H9 (cell line): Measurements from ENCODE around the gene MED20. TPM values are rescaled to one million over a fixed set of nuclear protein-coding genes. Genes with fewer than 3 reads are reported as not detected.

ENCODE experiments used
- DNase-seq: peaks from one replicate; pipeline ENCODE4 v3.0.0-alpha.2; 2017
- H2AFZ ChIP-seq: one replicate; pipeline ENCODE4 v1.6.1; 2013; ENCODE audit warnings: mild to moderate bottlenecking, low read length, control low read depth, moderate library complexity
- H2AK5ac ChIP-seq: 2 replicates; pipeline ENCODE4 v1.6.1; 2013; ENCODE audit warnings: low read length, control low read depth, mixed read lengths; ENCODE audit not compliant: insufficient read length
- H2BK120ac ChIP-seq: one replicate; pipeline ENCODE4 v1.6.1; 2013; ENCODE audit warnings: low read depth, mild to moderate bottlenecking, low read length, control low read depth, inconsistent platforms; ENCODE audit not compliant: poor library complexity, severe bottlenecking
- H2BK12ac ChIP-seq: 2 replicates; pipeline ENCODE4 v1.6.1; 2013; ENCODE audit warnings: low read length, control low read depth, mixed read lengths, low read depth; ENCODE audit not compliant: insufficient read length
- H2BK15ac ChIP-seq: 2 replicates; pipeline ENCODE4 v1.6.1; 2013; ENCODE audit warnings: low read depth, low read length, control low read depth
- H2BK20ac ChIP-seq: one replicate; pipeline ENCODE4 v1.6.1; 2013; ENCODE audit warnings: low read depth, mild to moderate bottlenecking, low read length, control low read depth, inconsistent platforms; ENCODE audit not compliant: poor library complexity, severe bottlenecking
- H2BK5ac ChIP-seq: 2 replicates; pipeline ENCODE4 v1.6.1; 2013; ENCODE audit warnings: low read length, control low read depth, mixed read lengths; ENCODE audit not compliant: insufficient read length
- H3K14ac ChIP-seq: 2 replicates; pipeline ENCODE4 v1.6.1; 2013; ENCODE audit warnings: low read length, control low read depth; ENCODE audit not compliant: insufficient read depth
- H3K18ac ChIP-seq: 2 replicates; pipeline ENCODE4 v1.6.1; 2013; ENCODE audit warnings: low read depth, mild to moderate bottlenecking, mixed read lengths, low read length, control low read depth; ENCODE audit not compliant: insufficient read length
- H3K23ac ChIP-seq: 2 replicates; pipeline ENCODE4 v1.6.1; 2013; ENCODE audit warnings: low read length, control low read depth, mixed read lengths, low read depth; ENCODE audit not compliant: insufficient read length
- H3K23me2 ChIP-seq: 2 replicates; pipeline ENCODE4 v1.6.1; 2013; ENCODE audit warnings: low read depth, mild to moderate bottlenecking, mixed read lengths, low read length, control low read depth; ENCODE audit not compliant: insufficient read length, poor library complexity, severe bottlenecking
- H3K27ac ChIP-seq: 2 replicates; pipeline ENCODE4 v1.5.1; 2013; ENCODE audit warnings: low read length, control low read depth, mixed read lengths, low read depth; ENCODE audit not compliant: insufficient read length
- H3K27me3 ChIP-seq: 2 replicates; pipeline ENCODE4 v1.6.1; 2013; ENCODE audit warnings: low read length, control low read depth, inconsistent platforms; ENCODE audit not compliant: insufficient read depth
- H3K4ac ChIP-seq: 2 replicates; pipeline ENCODE4 v1.6.1; 2013; ENCODE audit warnings: low read depth, mild to moderate bottlenecking, control low read depth, inconsistent platforms, low read length, moderate library complexity
- H3K4me1 ChIP-seq: 2 replicates; pipeline ENCODE4 v1.6.1; 2013; ENCODE audit warnings: low read length, control low read depth, inconsistent platforms; ENCODE audit not compliant: insufficient read depth
- H3K4me2 ChIP-seq: 2 replicates; pipeline ENCODE4 v1.6.1; 2013; ENCODE audit warnings: low read length, control low read depth, mixed read lengths; ENCODE audit not compliant: insufficient read length, insufficient read depth
- H3K56ac ChIP-seq: 2 replicates; pipeline ENCODE4 v1.6.1; 2013; ENCODE audit warnings: low read depth, mild to moderate bottlenecking, mixed read lengths, low read length, control low read depth; ENCODE audit not compliant: insufficient read length
- H3K79me1 ChIP-seq: 2 replicates; pipeline ENCODE4 v1.6.1; 2013; ENCODE audit warnings: low read depth, mild to moderate bottlenecking, moderate library complexity, low read length, control low read depth, inconsistent platforms; ENCODE audit not compliant: insufficient read depth, poor library complexity, severe bottlenecking
- H3K79me2 ChIP-seq: 2 replicates; pipeline ENCODE4 v1.6.1; 2013; ENCODE audit warnings: low read length, control low read depth, inconsistent platforms; ENCODE audit not compliant: insufficient read depth
- H3K9ac ChIP-seq: 2 replicates; pipeline ENCODE4 v1.6.1; 2013; ENCODE audit warnings: low read length, control low read depth, mixed read lengths; ENCODE audit not compliant: insufficient read length; ENCODE audit errors: extremely low read depth
- H3K9me3 ChIP-seq: one replicate; pipeline ENCODE4 v1.6.1; 2013; ENCODE audit warnings: low read depth, low read length, inconsistent platforms; ENCODE audit not compliant: control insufficient read depth
- H3T11ph ChIP-seq: one replicate; pipeline ENCODE4 v1.6.1; 2013; ENCODE audit warnings: mild to moderate bottlenecking, low read length, control low read depth, inconsistent platforms
- H4K20me1 ChIP-seq: one replicate; pipeline ENCODE4 v1.6.1; 2013; ENCODE audit not compliant: control insufficient read depth, insufficient read length, insufficient read depth
- H4K5ac ChIP-seq: 2 replicates; pipeline ENCODE4 v1.6.1; 2013; ENCODE audit warnings: low read depth, mild to moderate bottlenecking, mixed read lengths, low read length, control low read depth; ENCODE audit not compliant: insufficient read length
- H4K8ac ChIP-seq: replicated peaks from 2 replicates; pipeline ENCODE4 v1.6.1; 2013; ENCODE audit warnings: low read length, control low read depth, mixed read lengths, low read depth; ENCODE audit not compliant: insufficient read length
- H4K91ac ChIP-seq: 2 replicates; pipeline ENCODE4 v1.6.1; 2013; ENCODE audit warnings: low read depth, mild to moderate bottlenecking, moderate library complexity, mixed read lengths, low read length, control low read depth; ENCODE audit not compliant: insufficient read length
- H3K27ac Mint-ChIP-seq, 3 experiments: 2 replicates in 2 of 3; 3 replicates in 1 of 3; pipeline ENCODE4 v1.8.0; 2020 to 2021; ENCODE audit warnings: mixed read lengths in 3 of 3, mild to moderate bottlenecking in 1 of 3, moderate library complexity in 1 of 3
- H3K27me3 Mint-ChIP-seq: 2 replicates; pipeline ENCODE4 v1.8.0; 2021; ENCODE audit warnings: low read depth, mild to moderate bottlenecking, moderate library complexity, mixed read lengths
- H3K36me3 Mint-ChIP-seq, 3 experiments: 2 replicates in 2 of 3; 3 replicates in 1 of 3; pipeline ENCODE4 v1.8.0; 2020 to 2021; ENCODE audit warnings: low read depth in 3 of 3, mixed read lengths in 3 of 3; ENCODE audit not compliant: insufficient read depth in 1 of 3
- H3K4me1 Mint-ChIP-seq, 2 experiments: 2 replicates each; pipeline ENCODE4 v1.8.0; 2020; ENCODE audit warnings: mixed read lengths in 2 of 2
- H3K4me3 Mint-ChIP-seq, 2 experiments: 2 replicates in 1 of 2; 3 replicates in 1 of 2; pipeline ENCODE4 v1.8.0; 2020 to 2021; ENCODE audit warnings: mild to moderate bottlenecking in 2 of 2, mixed read lengths in 2 of 2, moderate library complexity in 1 of 2
- H3K9me3 Mint-ChIP-seq, 2 experiments: 2 replicates in 1 of 2; 3 replicates in 1 of 2; pipeline ENCODE4 v1.8.0; 2020; ENCODE audit warnings: mild to moderate bottlenecking in 2 of 2, mixed read lengths in 2 of 2, moderate library complexity in 1 of 2
- WGBS: extraction: QIAGEN DNeasy Blood & Tissue Kit; methylation state at CpG from one replicate; pipeline ENCODE4 v1.1.7; 2013; ENCODE audit warnings: missing lambda C conversion rate, low lambda C conversion rate, mixed read lengths; ENCODE audit not compliant: insufficient read length; ENCODE audit errors: extremely low coverage; 5-methylcytosine and 5-hydroxymethylcytosine counted together
- total RNA-seq: library from RNA; stranded (reverse); gene quantifications from 2 replicates; pipeline ENCODE4 v1.2.1, GENCODE V29; 2021
- TF ChIP-seq, protein P1 (sequence below): fragments of 200-600 bp; sonication (generic); conservative IDR thresholded peaks from 3 replicates; pipeline ENCODE4 v1.8.0; 2021; ENCODE audit warnings: antibody characterized with exemption, mild to moderate bottlenecking

The MED20 gene
- total RNA-seq, 1 experiment from 2014 or later = 28.9 TPM

- Histone ChIP-seq H2BK15ac (no peak overlapping the region), H3K4me1 (no peaks in the 10 kb centered on the region), H3K9me3 (no peaks in the 10 kb centered on the region), H3K27ac (no peak overlapping the region), H4K8ac (no peak overlapping the region), H3K4ac (no peak overlapping the region), H3K23me2 (peaks cover 11% of the 10 kb centered on the region), H2AK5ac (no peak overlapping the region), H3T11ph (no peak overlapping the region), H3K79me2 (peaks cover 16% of the 10 kb centered on the region; the same call in 1 of the 2 replicates), H3K18ac (no peak overlapping the region), H2BK120ac (no peak overlapping the region), H2BK20ac (no peak overlapping the region), H3K79me1 (no peaks in the 10 kb centered on the region), H3K23ac (no peak overlapping the region), H2BK12ac (no peak overlapping the region), H3K4me2 (no peak overlapping the region), H4K91ac (no peak overlapping the region), H3K27me3 (no peaks in the 10 kb centered on the region), H2BK5ac (no peak overlapping the region), H3K9ac (no peak overlapping the region), H3K56ac (no peak overlapping the region), H3K14ac (no peak overlapping the region), H4K5ac (no peak overlapping the region), H4K20me1 (no peaks in the 10 kb centered on the region), H2AFZ (no peak overlapping the region)
- Mint-ChIP-seq H3K4me3 (no peak overlapping the region), H3K27ac (no peak overlapping the region), H3K27me3 (no peaks in the 10 kb centered on the region), H3K9me3 (no peaks in the 10 kb centered on the region; a peak in 1 of 5 replicates), H3K36me3 (peaks cover 11 to 41% (median 28%) of the 10 kb centered on the region in 3 experiments; a peak in 5 of 7 replicates), H3K4me1 (peaks cover 10 to 14% of the 10 kb centered on the region in 2 experiments)
- WGBS = no CpG with 5 or more reads among the region's 4 CpGs
- no peak for DNase-seq
- TF ChIP-seq, protein P1, sequence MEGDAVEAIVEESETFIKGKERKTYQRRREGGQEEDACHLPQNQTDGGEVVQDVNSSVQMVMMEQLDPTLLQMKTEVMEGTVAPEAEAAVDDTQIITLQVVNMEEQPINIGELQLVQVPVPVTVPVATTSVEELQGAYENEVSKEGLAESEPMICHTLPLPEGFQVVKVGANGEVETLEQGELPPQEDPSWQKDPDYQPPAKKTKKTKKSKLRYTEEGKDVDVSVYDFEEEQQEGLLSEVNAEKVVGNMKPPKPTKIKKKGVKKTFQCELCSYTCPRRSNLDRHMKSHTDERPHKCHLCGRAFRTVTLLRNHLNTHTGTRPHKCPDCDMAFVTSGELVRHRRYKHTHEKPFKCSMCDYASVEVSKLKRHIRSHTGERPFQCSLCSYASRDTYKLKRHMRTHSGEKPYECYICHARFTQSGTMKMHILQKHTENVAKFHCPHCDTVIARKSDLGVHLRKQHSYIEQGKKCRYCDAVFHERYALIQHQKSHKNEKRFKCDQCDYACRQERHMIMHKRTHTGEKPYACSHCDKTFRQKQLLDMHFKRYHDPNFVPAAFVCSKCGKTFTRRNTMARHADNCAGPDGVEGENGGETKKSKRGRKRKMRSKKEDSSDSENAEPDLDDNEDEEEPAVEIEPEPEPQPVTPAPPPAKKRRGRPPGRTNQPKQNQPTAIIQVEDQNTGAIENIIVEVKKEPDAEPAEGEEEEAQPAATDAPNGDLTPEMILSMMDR = no peak
These were observed 3.4 kb downstream of the MED20 start for GRCh38 chr6:41917528-41917927.
